K562 (cell line): Measurements from ENCODE around the gene RAI1. TPM values are rescaled to one million over a fixed set of nuclear protein-coding genes. Genes with fewer than 3 reads are reported as not detected.

Experiments used
- ATAC-seq: fragments of 200-7000 bp; cut with Tn5 transposase; 3 replicates; pipeline ENCODE4 v1.9.1; 2020; ENCODE audit warnings: moderate library complexity
- BruUV-seq: library from RNA; stranded (reverse); fragments of 400-500 nt; replicated peaks from 2 replicates; lab custom pipeline; 2021; lab: Mats Ljungman, UMichigan
- CTCF ChIA-PET: fragments of 300-600 bp; formaldehyde crosslinking; extraction: SDS; loops from one replicate; lab custom pipeline; 2021; ENCODE audit warnings: low intra/inter-chr PET ratio; lab: Yijun Ruan, JAX
- POLR2A ChIA-PET: fragments of 300-600, 350-650 bp; sonication (Branson Sonifier 250); formaldehyde crosslinking; extraction: SDS; loops from one replicate; lab custom pipeline; 2021; ENCODE audit warnings: antibody characterized with exemption, inconsistent platforms; lab: Yijun Ruan, JAX
- DNase-seq, 4 experiments: peaks; one replicate each; pipeline versions ENCODE4 v3.0.0 to v3.0.0-alpha.2; 2011 to 2018; ENCODE audit warnings: low spot score in 3 of 4, mixed read lengths in 3 of 4; ENCODE audit errors: extremely low read depth in 1 of 4
- FAIRE-seq: peaks from 2 replicates; lab custom pipeline; 2011; peaks lifted over from hg19 to GRCh38; lab: Jason Lieb, UNC
- H2AFZ ChIP-seq: 2 replicates; pipeline ENCODE4 v1.6.0; 2011; ENCODE audit warnings: low read depth, low read length, control low read depth, inconsistent platforms
- H3K27ac ChIP-seq: fragments of 200-600 bp; 3 replicates; pipeline ENCODE4 v1.8.0; 2011; ENCODE audit warnings: low read depth, mild to moderate bottlenecking, control low read depth, inconsistent platforms, low read length, moderate library complexity, mixed read lengths; ENCODE audit errors: extremely low read depth
- H3K27me3 ChIP-seq, 2 experiments: fragments of 300-600 bp in 1 of 2; 2 replicates in 1 of 2; 3 replicates in 1 of 2; pipeline versions ENCODE4 v1.6.0 to v1.8.0; 2011; ENCODE audit warnings: inconsistent platforms in 2 of 2, low read length in 2 of 2, mild to moderate bottlenecking in 1 of 2, mixed read lengths in 1 of 2, moderate library complexity in 1 of 2; ENCODE audit not compliant: control insufficient read depth in 2 of 2, insufficient read depth in 2 of 2
- H3K36me3 ChIP-seq: fragments of 300-600 bp; 3 replicates; pipeline ENCODE4 v1.8.0; 2011; ENCODE audit warnings: mild to moderate bottlenecking, low read length, inconsistent platforms; ENCODE audit not compliant: control insufficient read depth, insufficient read depth
- H3K4me1 ChIP-seq, 2 experiments: fragments of 200-600 bp in 1 of 2; replicated peaks in 1 of 2; 2 replicates in 1 of 2; 3 replicates in 1 of 2; pipeline versions ENCODE4 v1.5.1 to v1.8.0; 2011; ENCODE audit warnings: inconsistent platforms in 2 of 2, low read length in 2 of 2, mild to moderate bottlenecking in 1 of 2, mixed read lengths in 1 of 2, moderate library complexity in 1 of 2; ENCODE audit not compliant: control insufficient read depth in 2 of 2, insufficient read depth in 2 of 2
- H3K4me2 ChIP-seq: 2 replicates; pipeline ENCODE4 v1.6.1; 2011; ENCODE audit warnings: low read length, control low read depth, inconsistent platforms, mixed read lengths; ENCODE audit not compliant: insufficient read depth
- H3K4me3 ChIP-seq: fragments of 200-600 bp; sonication (generic), shearing (Covaris generic); 2 replicates; pipeline ENCODE4 v1.5.1; 2016; ENCODE audit warnings: control low read depth, inconsistent platforms
- H3K79me2 ChIP-seq: fragments of 200-600 bp; 3 replicates; pipeline ENCODE4 v1.8.0; 2011; ENCODE audit warnings: low read length, inconsistent platforms; ENCODE audit not compliant: control insufficient read depth, insufficient read depth
- H3K9ac ChIP-seq, 2 experiments: 2 replicates each; pipeline versions ENCODE4 v1.6.0 to v1.6.1; 2011; ENCODE audit warnings: low read depth in 2 of 2, low read length in 2 of 2, control low read depth in 1 of 2, inconsistent platforms in 1 of 2, mild to moderate bottlenecking in 1 of 2, mixed read lengths in 1 of 2; ENCODE audit not compliant: insufficient read depth in 1 of 2
- H3K9me1 ChIP-seq: one replicate; pipeline ENCODE4 v1.6.0; 2011; ENCODE audit warnings: inconsistent platforms, mild to moderate bottlenecking, low read length, moderate library complexity; ENCODE audit not compliant: control insufficient read depth, insufficient read depth
- H3K9me3 ChIP-seq: replicated peaks from 2 replicates; pipeline ENCODE4 v1.5.1; 2011; ENCODE audit warnings: low read depth, low read length, inconsistent platforms; ENCODE audit not compliant: control insufficient read depth, insufficient read depth
- H4K20me1 ChIP-seq: replicated peaks from 2 replicates; pipeline ENCODE4 v1.6.1; 2011; ENCODE audit warnings: low read length, inconsistent platforms, mixed read lengths; ENCODE audit not compliant: control insufficient read depth, insufficient read depth
- CBX5 ChIP-seq: IDR thresholded peaks from 2 replicates; pipeline ENCODE4 v1.6.1; 2014; ENCODE audit warnings: low read depth, borderline replicate concordance
- PHF8 ChIP-seq: fragments of 200-600 bp; sonication (generic); IDR thresholded peaks from 2 replicates; pipeline ENCODE4 v1.6.1; 2012; ENCODE audit warnings: mixed run types, mild to moderate bottlenecking, inconsistent platforms, low read length, moderate library complexity, borderline replicate concordance
- SMARCA5 ChIP-seq: fragments of 450-650 bp; IDR thresholded peaks from 2 replicates; pipeline ENCODE4 v1.6.1; 2016
- TRIM25 ChIP-seq: fragments of 450-650 bp; IDR thresholded peaks from 2 replicates; pipeline ENCODE4 v1.7.0; 2016; ENCODE audit warnings: borderline replicate concordance
- WGBS: fragments of 100-300 bp; shearing (Covaris generic); methylation state at CpG from one replicate; pipeline ENCODE4 v1.1.6; 2016; ENCODE audit warnings: low coverage, mixed read lengths; ENCODE audit not compliant: insufficient coverage; ENCODE audit errors: missing lambda C conversion rate; 5-methylcytosine and 5-hydroxymethylcytosine counted together
- in situ Hi-C: fragments of 300-500 bp; cut with MboI; formaldehyde crosslinking; loops from 4 replicates; pipeline ENCODE4 v1.15.0; 2018; ENCODE audit warnings: inconsistent platforms, mixed read lengths
- intact Hi-C: fragments of 100-400 bp; cut with micrococcal nuclease; formaldehyde crosslinking; loops from 2 replicates; pipeline ENCODE4 v1.14.2; 2022
- polyA plus RNA-seq, 8 experiments: library from polyadenylated mRNA; depleted of rRNA in 4 of 8; stranded (reverse) in 5 of 8; unstranded in 3 of 8; fragments of >200 nt; fragmentation: Nextera tagmentation in 2 of 8; fragmentation: Illumina TruSeq in 1 of 8; extraction: Ambion mirVana in 2 of 8; extraction: Trizol in 1 of 8; gene quantifications; 2 replicates each; pipeline versions ENCODE4 v1.2.1 to v1.2.3, GENCODE V29; 2011 to 2014; ENCODE audit warnings: inconsistent platforms in 1 of 8, missing spikeins in 1 of 8
- total RNA-seq, 7 experiments: library from RNA; depleted of rRNA in 6 of 7; stranded (reverse); fragments of >200 nt in 6 of 7; fragmentation: Illumina TruSeq in 2 of 7; extraction: Trizol in 2 of 7; gene quantifications; 2 replicates each; pipeline versions ENCODE4 v1.2.1 to v1.2.3, GENCODE V29; 2011 to 2021; ENCODE audit warnings: low replicate concordance in 1 of 7
- TF ChIP-seq, protein P1 (sequence below), 2 experiments: IDR thresholded peaks; 2 replicates each; pipeline ENCODE4 v1.6.1; 2012; ENCODE audit warnings: improper control_type of control experiment in 2 of 2, low read depth in 2 of 2, low read length in 2 of 2, borderline replicate concordance in 1 of 2

The RAI1 gene
- total and polyA plus RNA-seq, 9 of the 15 experiments (the other 6 are each of a cell fraction or from before 2014, with no cell fraction given): 0.68 to 19.9 (median 5.5) TPM

GRCh38 chr17:17771498-17772201 is 90.4 kb downstream of the RAI1 start:
- CTCF ChIA-PET: no interaction called here
- no TSS peak for BruUV-seq
- TF ChIP-seq, protein P1, sequence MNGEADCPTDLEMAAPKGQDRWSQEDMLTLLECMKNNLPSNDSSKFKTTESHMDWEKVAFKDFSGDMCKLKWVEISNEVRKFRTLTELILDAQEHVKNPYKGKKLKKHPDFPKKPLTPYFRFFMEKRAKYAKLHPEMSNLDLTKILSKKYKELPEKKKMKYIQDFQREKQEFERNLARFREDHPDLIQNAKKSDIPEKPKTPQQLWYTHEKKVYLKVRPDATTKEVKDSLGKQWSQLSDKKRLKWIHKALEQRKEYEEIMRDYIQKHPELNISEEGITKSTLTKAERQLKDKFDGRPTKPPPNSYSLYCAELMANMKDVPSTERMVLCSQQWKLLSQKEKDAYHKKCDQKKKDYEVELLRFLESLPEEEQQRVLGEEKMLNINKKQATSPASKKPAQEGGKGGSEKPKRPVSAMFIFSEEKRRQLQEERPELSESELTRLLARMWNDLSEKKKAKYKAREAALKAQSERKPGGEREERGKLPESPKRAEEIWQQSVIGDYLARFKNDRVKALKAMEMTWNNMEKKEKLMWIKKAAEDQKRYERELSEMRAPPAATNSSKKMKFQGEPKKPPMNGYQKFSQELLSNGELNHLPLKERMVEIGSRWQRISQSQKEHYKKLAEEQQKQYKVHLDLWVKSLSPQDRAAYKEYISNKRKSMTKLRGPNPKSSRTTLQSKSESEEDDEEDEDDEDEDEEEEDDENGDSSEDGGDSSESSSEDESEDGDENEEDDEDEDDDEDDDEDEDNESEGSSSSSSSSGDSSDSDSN (IDR thresholded peaks at IDR 0.05; ENCODE audit: borderline replicate concordance in 1 of 2, low read depth in 2 of 2, low read length in 2 of 2): no peak
- no peak for TF ChIP-seq TRIM25
- TF ChIP-seq SMARCA5: no peak
- TF ChIP-seq PHF8: no peak
- TF ChIP-seq CBX5: no peak
- H3K4me3 ChIP-seq: no peak overlapping the region
- no peak for ATAC-seq
- 84% methylated on average over 5 of the region's 10 CpGs for WGBS
- no peak overlapping the region for H3K27ac ChIP-seq
- no peaks in the 10 kb centered on the region for H3K9me1 ChIP-seq
- no peaks in the 10 kb centered on the region for H3K9me3 ChIP-seq
- peaks cover 0 to 20% of the 10 kb centered on the region in 2 experiments; a peak in 2 of 5 replicates for H3K4me1 ChIP-seq
- no peak overlapping the region for H2AFZ ChIP-seq
- no peaks in the 10 kb centered on the region for H3K79me2 ChIP-seq
- H3K9ac ChIP-seq: no peak overlapping the region
- no peaks in the 10 kb centered on the region for H3K27me3 ChIP-seq
- intact Hi-C loops (no loop called here), in situ Hi-C loops (no loop called here)
- H3K36me3 ChIP-seq: no peaks in the 10 kb centered on the region
- no peaks in the 10 kb centered on the region for H4K20me1 ChIP-seq
- FAIRE-seq: no peak
- DNase-seq: no peak
- H3K4me2 ChIP-seq: no peak overlapping the region
- POLR2A ChIA-PET: no interaction called here
